ENCODE measurements around the gene WDR43. TPM values are rescaled to one million over a fixed set of nuclear protein-coding genes. Genes with fewer than 3 reads are reported as not detected.

WDR43 gene
- total and polyA plus RNA-seq, 2 experiments from 2014 or later: 21.0 to 41.3 TPM

DNA sequence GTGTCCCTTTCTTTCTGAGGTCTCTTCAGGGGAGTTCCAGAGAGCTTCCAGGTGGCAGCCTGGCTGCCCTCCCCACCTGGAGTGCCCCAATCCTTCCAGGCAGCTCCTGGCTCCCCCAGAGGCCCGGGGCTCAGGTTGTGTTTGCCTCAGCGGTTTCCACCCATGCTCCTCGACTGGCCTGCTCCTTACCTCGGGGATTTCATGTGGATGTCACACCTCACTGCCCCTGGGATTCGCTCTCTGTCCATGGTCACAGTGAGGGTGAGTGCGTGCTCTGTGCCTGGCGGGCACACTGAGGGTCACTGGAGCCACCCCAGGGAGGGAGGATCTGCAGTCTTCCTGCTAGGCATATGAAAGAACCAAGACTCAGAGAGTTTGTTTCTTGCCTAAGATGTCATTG is 84.6 kb downstream of the WDR43 start:
- Histone ChIP-seq H3K4me3 (no peak overlapping the region), H4K20me1 (ENCODE audit: insufficient read depth, poor library complexity, severe bottlenecking) (no peaks in the 10 kb centered on the region), H3K27me3 (no peaks in the 10 kb centered on the region), H3K4me1 (ENCODE audit: insufficient read depth) (peaks cover 16% of the 10 kb centered on the region), H3K9me2 (replicated peaks; ENCODE audit: insufficient read depth) (no peaks in the 10 kb centered on the region), H3K79me2 (no peaks in the 10 kb centered on the region), H3K9me3 (ENCODE audit: low read depth) (no peaks in the 10 kb centered on the region), H3K4me2 (no peak overlapping the region), H3K36me3 (replicated peaks; ENCODE audit: insufficient read depth, low read depth) (no peaks in the 10 kb centered on the region), H2AFZ (no peak overlapping the region), H3K27ac (no peak overlapping the region)
- no peak for DNase-seq (ENCODE audit: low spot score)
- 69% methylated on average over 7 of the region's 7 CpGs for WGBS (ENCODE audit: low lambda C conversion rate, missing lambda C conversion rate)
- no peak for TF ChIP-seq EZH2 (IDR thresholded peaks at IDR 0.05; ENCODE audit: borderline replicate concordance)

DNA sequence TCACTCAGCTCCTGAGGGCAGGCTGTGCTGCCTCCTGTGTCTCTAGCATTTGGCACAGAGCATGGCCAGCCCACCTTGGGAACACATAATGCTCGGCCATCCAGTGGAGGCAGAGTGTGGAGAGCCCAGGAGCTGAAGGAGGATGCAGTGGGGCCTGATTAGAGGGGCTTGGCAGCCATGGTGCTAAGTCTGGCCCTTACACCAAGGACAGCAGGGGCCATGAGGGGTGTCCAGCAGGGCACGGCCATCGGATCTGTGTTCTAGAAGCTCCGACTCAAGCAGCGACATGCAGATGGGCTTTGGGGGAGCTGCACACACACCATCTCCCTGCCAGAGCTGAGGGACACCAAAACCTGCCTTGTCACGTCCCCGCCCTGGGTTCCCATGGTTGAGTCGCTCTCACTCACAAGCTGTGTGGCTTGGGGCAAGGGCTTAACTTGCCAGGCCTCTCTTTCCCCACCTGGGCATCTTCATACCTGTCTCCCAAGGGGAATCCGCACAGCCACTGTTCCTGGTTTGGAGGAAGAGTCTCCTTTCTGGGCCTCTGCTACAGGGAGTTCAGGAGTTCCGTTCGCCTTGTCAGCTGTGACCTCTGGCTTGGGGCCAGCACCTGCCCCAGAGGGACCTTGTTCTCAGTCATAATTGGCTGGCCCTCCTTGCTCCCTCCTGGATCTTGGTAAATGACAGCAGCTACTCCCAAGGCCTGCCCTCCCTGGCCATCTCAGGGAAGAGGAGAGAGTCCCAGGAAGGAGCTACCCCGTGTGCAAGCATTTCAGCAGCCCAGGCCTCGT is 85.3 kb downstream of the WDR43 start:
- no peak for DNase-seq (ENCODE audit: low spot score)
- Histone ChIP-seq H3K27ac (no peak overlapping the region), H3K4me3 (no peak overlapping the region), H3K4me1 (ENCODE audit: insufficient read depth) (peaks cover 16% of the 10 kb centered on the region), H3K4me2 (no peak overlapping the region), H3K9me2 (replicated peaks; ENCODE audit: insufficient read depth) (no peaks in the 10 kb centered on the region), H3K79me2 (no peaks in the 10 kb centered on the region), H2AFZ (no peak overlapping the region), H3K9me3 (ENCODE audit: low read depth) (no peaks in the 10 kb centered on the region), H4K20me1 (ENCODE audit: insufficient read depth, poor library complexity, severe bottlenecking) (no peaks in the 10 kb centered on the region), H3K36me3 (replicated peaks; ENCODE audit: insufficient read depth, low read depth) (no peaks in the 10 kb centered on the region), H3K27me3 (no peaks in the 10 kb centered on the region)
- TF ChIP-seq EZH2phosphoT487 (IDR thresholded peaks at IDR 0.05; ENCODE audit: low read depth, severe bottlenecking, unreplicated experiment) (no peak), EZH2 (IDR thresholded peaks at IDR 0.05; ENCODE audit: borderline replicate concordance) (no peak)
- TF ChIP-seq, protein P1, sequence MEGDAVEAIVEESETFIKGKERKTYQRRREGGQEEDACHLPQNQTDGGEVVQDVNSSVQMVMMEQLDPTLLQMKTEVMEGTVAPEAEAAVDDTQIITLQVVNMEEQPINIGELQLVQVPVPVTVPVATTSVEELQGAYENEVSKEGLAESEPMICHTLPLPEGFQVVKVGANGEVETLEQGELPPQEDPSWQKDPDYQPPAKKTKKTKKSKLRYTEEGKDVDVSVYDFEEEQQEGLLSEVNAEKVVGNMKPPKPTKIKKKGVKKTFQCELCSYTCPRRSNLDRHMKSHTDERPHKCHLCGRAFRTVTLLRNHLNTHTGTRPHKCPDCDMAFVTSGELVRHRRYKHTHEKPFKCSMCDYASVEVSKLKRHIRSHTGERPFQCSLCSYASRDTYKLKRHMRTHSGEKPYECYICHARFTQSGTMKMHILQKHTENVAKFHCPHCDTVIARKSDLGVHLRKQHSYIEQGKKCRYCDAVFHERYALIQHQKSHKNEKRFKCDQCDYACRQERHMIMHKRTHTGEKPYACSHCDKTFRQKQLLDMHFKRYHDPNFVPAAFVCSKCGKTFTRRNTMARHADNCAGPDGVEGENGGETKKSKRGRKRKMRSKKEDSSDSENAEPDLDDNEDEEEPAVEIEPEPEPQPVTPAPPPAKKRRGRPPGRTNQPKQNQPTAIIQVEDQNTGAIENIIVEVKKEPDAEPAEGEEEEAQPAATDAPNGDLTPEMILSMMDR (IDR thresholded peaks at IDR 0.05; ENCODE audit: poor library complexity): no peak
- WGBS (ENCODE audit: low lambda C conversion rate, missing lambda C conversion rate): 82% methylated on average over 13 of the region's 13 CpGs

DNA sequence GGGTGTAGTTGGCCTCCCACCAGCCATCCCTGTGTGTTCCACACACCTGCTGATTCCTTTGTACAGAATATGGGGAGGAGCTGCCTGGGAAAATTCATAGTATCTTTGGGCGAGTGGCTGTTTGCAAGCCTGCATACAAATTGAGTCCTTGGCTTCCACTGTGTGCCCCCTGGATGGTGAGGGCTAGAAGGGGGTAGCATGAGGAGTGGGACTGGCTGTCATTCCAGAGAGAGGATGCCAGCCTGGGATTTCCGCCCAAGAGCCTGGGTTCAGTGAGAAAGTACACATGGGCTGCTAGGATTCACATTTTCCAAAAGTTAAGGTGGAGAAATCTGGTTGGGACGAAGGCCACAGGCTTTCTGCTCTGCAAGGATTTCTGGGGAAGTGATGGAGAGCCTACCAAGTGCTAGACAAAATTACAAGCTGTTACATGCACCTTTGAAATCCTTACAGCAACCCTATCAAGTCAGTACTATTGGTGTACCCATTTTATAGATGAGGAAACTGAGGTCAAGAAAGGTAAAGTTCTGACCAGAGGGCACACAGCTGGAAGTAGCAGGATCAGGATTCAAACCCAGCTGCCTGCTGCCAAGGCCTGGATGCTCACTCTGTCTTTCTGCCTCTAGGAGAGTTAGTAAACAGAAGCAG is 86.0 kb downstream of the WDR43 start:
- peaks cover 16% of the 10 kb centered on the region for H3K4me1 ChIP-seq (ENCODE audit: insufficient read depth)
- peak overlapping the region; percentile 51 for H3K27ac ChIP-seq
- no peaks in the 10 kb centered on the region for H3K27me3 ChIP-seq
- no peak for DNase-seq (ENCODE audit: low spot score)
- H3K4me3 ChIP-seq: no peak overlapping the region
- TF ChIP-seq EZH2 (IDR thresholded peaks at IDR 0.05; ENCODE audit: borderline replicate concordance) (no peak), EZH2phosphoT487 (IDR thresholded peaks at IDR 0.05; ENCODE audit: low read depth, severe bottlenecking, unreplicated experiment) (no peak)
- TF ChIP-seq, protein P1 (IDR thresholded peaks at IDR 0.05; ENCODE audit: poor library complexity): no peak
- H3K9me2 ChIP-seq (replicated peaks; ENCODE audit: insufficient read depth): no peaks in the 10 kb centered on the region
- H3K9me3 ChIP-seq (ENCODE audit: low read depth): no peaks in the 10 kb centered on the region
- H3K79me2 ChIP-seq: no peaks in the 10 kb centered on the region
- 97% methylated on average over 3 of the region's 3 CpGs for WGBS (ENCODE audit: low lambda C conversion rate, missing lambda C conversion rate)
- peak overlapping the region; percentile 49 for H2AFZ ChIP-seq
- no peaks in the 10 kb centered on the region for H3K36me3 ChIP-seq (replicated peaks; ENCODE audit: insufficient read depth, low read depth)
- peak overlapping the region; percentile 64 for H3K4me2 ChIP-seq
- H4K20me1 ChIP-seq (ENCODE audit: insufficient read depth, poor library complexity, severe bottlenecking): no peaks in the 10 kb centered on the region

DNA sequence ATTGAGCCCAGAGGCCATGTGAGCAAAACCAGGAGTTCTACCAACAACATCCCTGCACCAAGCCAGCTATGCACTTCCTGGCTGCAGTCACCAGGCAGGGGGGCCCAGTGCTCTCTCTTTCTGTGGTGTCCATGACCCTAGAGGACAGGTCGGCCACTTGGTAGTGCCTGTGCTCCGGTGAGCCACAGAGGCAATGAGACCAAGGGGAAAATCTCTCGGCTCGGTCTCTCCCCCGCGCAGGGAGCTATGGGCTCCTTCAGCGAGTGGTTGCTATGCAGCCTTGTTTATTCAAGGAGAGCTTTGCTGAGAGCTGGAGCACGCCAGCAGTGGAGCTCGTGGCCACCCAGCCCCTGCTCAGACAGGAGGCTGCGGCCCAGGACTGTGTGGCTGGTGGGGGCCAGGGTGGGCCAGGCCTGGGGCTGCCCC is 86.6 kb downstream of the WDR43 start, which contains the start of gene TOGARAM2:
Gene TOGARAM2, plus strand, starts transcription at position 283 of the 426 bp plus-strand sequence. CDS start 13,537 bp downstream, outside the sequence.
- H3K27ac ChIP-seq: peak within 1 kb of the TSS; percentile 51
- DNase-seq (ENCODE audit: low spot score): peak; percentile 70

More for the DNA sequence above, 86.6 kb downstream of the WDR43 start, which contains the start of gene TOGARAM2:
- H2AFZ ChIP-seq: peak within 1 kb of the TSS; percentile 49
- no peaks in the 10 kb centered on the region for H4K20me1 ChIP-seq (ENCODE audit: insufficient read depth, poor library complexity, severe bottlenecking)
- H3K36me3 ChIP-seq (replicated peaks; ENCODE audit: insufficient read depth, low read depth): no peaks in the 10 kb centered on the region
- peaks cover 16% of the 10 kb centered on the region for H3K4me1 ChIP-seq (ENCODE audit: insufficient read depth)
- no peaks in the 10 kb centered on the region for H3K27me3 ChIP-seq
- H3K4me3 ChIP-seq: no peak within 1 kb of the TSS
- TF ChIP-seq EZH2 (IDR thresholded peaks at IDR 0.05; ENCODE audit: borderline replicate concordance): no peak
- TF ChIP-seq, protein P1 (IDR thresholded peaks at IDR 0.05; ENCODE audit: poor library complexity): no peak
- TF ChIP-seq EZH2phosphoT487 (IDR thresholded peaks at IDR 0.05; ENCODE audit: low read depth, severe bottlenecking, unreplicated experiment): no peak
- WGBS (ENCODE audit: low lambda C conversion rate, missing lambda C conversion rate): 35% methylated on average over 10 of the region's 10 CpGs
- H3K9me3 ChIP-seq (ENCODE audit: low read depth): no peaks in the 10 kb centered on the region
- no peaks in the 10 kb centered on the region for H3K9me2 ChIP-seq (replicated peaks; ENCODE audit: insufficient read depth)
- H3K4me2 ChIP-seq: peak within 1 kb of the TSS; percentile 64
- H3K79me2 ChIP-seq: no peaks in the 10 kb centered on the region

Measured in hepatocyte (in vitro differentiated cells).